Vagina (tissue), 2 donors: ENCODE data around the gene FFAR1. TPM values are rescaled to one million over a fixed set of nuclear protein-coding genes. Genes with fewer than 3 reads are reported as not detected.
"Not testable (repeated sequence)": the region's sequence is repeated elsewhere in the genome, so short reads cannot be mapped to it uniquely, and the experiment has no call there.

ENCODE experiments used
- DNase-seq, 2 donors: peaks; one replicate each; pipeline ENCODE4 v3.0.0-alpha.2; 2017; ENCODE audit errors: extremely low spot score in 2 of 2
- H3K27ac ChIP-seq: fragments of 200-600 bp; sonication (generic); one replicate; pipeline ENCODE4 v1.5.1; 2019
- H3K27me3 ChIP-seq: fragments of 200-600 bp; sonication (generic); one replicate; pipeline ENCODE4 v1.5.1; 2019
- H3K36me3 ChIP-seq, 2 donors: fragments of 200-600 bp; sonication (generic); one replicate each; pipeline ENCODE4 v1.5.1; 2017 to 2019
- H3K4me1 ChIP-seq: fragments of 200-600 bp; sonication (generic); one replicate; pipeline ENCODE4 v1.5.1; 2019
- H3K4me3 ChIP-seq, 2 donors: fragments of 200-600 bp; sonication (generic); 1 replicate in 1 of 2; 2 replicates in 1 of 2; pipeline ENCODE4 v1.5.1; 2016 to 2019
- H3K9me3 ChIP-seq: fragments of 200-600 bp; sonication (generic); one replicate; pipeline ENCODE4 v1.5.1; 2019
- POLR2A ChIP-seq, 2 donors: fragments of 450-650 bp; IDR thresholded peaks; one replicate each; pipeline ENCODE4 v1.6.1; 2017; ENCODE audit warnings: antibody characterized with exemption in 2 of 2, mild to moderate bottlenecking in 2 of 2, moderate library complexity in 2 of 2
- POLR2AphosphoS5 ChIP-seq, 2 donors: sonication (generic); formaldehyde crosslinking; IDR thresholded peaks; one replicate each; pipeline ENCODE4 v1.9.0; 2017; ENCODE audit warnings: antibody characterized with exemption in 2 of 2, mild to moderate bottlenecking in 2 of 2, low read depth in 1 of 2; ENCODE audit not compliant: insufficient read depth in 1 of 2
- intact Hi-C: fragments of 100-400 bp; cut with DNase I; formaldehyde crosslinking; loops from one replicate; pipeline ENCODE4 v1.15.1; 2023
- total RNA-seq: library from RNA; depleted of rRNA; stranded (reverse); fragments of >200 nt; gene quantifications from one replicate; pipeline ENCODE4 v1.2.3, GENCODE V29; 2016
- TF ChIP-seq, protein P1 (sequence below), 3 experiments: fragments of 450-650 bp in 2 of 3; fragments of 200-600 bp in 1 of 3; sonication (generic) in 1 of 3; IDR thresholded peaks; one replicate each; pipeline ENCODE4 v1.5.1; 2017 to 2019; ENCODE audit warnings: antibody characterized with exemption in 3 of 3, mild to moderate bottlenecking in 2 of 3, moderate library complexity in 2 of 3

FFAR1 gene
- total RNA-seq, 1 donor from 2014 or later, result not detected

DNA sequence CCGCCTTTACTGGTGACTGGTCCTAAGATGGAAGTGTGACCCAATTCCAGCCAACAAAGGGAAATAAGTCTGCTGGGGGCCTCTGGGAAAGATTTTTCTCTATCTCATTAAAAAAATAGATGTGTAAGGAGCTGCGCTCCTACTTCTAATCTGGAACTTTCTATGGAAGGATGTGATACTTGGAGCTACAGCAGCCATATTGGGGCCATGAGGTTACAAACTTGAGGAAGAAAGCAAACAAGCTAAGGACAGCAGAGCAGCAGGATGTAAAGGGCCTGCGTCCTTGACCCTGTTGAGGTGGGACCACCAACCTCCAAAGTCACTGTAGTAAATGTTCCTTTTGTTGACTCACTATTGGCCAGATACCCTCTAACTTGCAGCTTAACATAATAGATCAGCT is 30.7 kb downstream of the FFAR1 start:
- no peaks in the 10 kb centered on the region for H3K27me3 ChIP-seq
- no peaks in the 10 kb centered on the region for H3K9me3 ChIP-seq
- no peak overlapping the region for H3K4me3 ChIP-seq
- intact Hi-C loops, result no loop called here
- TF ChIP-seq POLR2AphosphoS5 (IDR thresholded peaks at IDR 0.05; ENCODE audit: insufficient read depth in 1 of 2, low read depth in 1 of 2) (no peak), POLR2A (IDR thresholded peaks at IDR 0.05) (no peak)
- TF ChIP-seq, protein P1, sequence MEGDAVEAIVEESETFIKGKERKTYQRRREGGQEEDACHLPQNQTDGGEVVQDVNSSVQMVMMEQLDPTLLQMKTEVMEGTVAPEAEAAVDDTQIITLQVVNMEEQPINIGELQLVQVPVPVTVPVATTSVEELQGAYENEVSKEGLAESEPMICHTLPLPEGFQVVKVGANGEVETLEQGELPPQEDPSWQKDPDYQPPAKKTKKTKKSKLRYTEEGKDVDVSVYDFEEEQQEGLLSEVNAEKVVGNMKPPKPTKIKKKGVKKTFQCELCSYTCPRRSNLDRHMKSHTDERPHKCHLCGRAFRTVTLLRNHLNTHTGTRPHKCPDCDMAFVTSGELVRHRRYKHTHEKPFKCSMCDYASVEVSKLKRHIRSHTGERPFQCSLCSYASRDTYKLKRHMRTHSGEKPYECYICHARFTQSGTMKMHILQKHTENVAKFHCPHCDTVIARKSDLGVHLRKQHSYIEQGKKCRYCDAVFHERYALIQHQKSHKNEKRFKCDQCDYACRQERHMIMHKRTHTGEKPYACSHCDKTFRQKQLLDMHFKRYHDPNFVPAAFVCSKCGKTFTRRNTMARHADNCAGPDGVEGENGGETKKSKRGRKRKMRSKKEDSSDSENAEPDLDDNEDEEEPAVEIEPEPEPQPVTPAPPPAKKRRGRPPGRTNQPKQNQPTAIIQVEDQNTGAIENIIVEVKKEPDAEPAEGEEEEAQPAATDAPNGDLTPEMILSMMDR (IDR thresholded peaks at IDR 0.05), result no peak
- H3K36me3 ChIP-seq, result no peaks in the 10 kb centered on the region
- no peaks in the 10 kb centered on the region for H3K4me1 ChIP-seq
- DNase-seq, result peak in 1 of 2 donors; percentile 4
- no peak overlapping the region for H3K27ac ChIP-seq

DNA sequence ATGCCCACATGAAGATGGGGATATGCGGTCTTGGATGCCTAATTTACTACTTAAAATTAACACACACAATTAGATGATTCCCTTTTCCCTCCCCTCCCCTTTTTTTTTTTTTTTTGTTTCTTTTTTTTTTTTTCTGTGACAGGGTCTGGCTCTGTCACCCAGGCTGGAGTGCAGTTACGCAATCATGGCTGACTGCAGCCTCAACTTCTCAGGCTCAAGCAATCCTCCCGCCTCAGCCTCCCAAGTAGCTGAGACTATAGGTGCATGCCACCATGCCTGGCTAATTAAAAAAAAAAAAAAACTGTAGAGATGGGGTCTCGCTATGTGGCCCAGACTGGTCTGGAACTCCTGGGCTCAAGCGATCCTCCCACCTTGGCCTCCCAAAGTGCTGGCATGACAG is 31.8 kb downstream of the FFAR1 start:
- H3K4me1 ChIP-seq, H3K36me3 ChIP-seq, H3K4me3 ChIP-seq, H3K9me3 ChIP-seq, H3K27ac ChIP-seq, intact Hi-C loops, H3K27me3 ChIP-seq: not testable (repeated sequence)
- DNase-seq, result peak in 1 of 2 donors; percentile 16

DNA sequence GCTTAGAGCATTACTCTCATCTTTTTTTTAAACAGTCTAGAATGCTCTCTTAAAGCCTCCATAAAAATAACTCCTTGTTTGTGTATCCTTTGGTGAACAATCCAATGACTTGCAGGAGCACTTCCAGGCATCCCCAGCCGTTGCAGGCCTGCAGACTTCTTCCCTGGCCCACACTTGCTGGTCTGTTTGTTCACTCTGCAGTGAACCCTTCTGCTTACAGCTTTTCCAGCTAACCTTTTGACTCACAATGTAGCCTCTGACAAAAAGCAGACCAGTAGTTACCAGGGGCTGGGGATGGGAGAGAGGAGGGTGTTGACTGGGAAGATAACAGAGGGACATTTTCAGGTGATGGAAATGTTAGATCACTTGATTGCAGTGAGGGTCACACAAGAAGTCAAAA is 32.3 kb downstream of the FFAR1 start:
- Histone ChIP-seq H3K4me3 (no peak overlapping the region), H3K9me3 (no peaks in the 10 kb centered on the region), H3K36me3 (no peaks in the 10 kb centered on the region), H3K27me3 (no peaks in the 10 kb centered on the region), H3K27ac (no peak overlapping the region), H3K4me1 (no peaks in the 10 kb centered on the region)
- TF ChIP-seq, protein P1 (IDR thresholded peaks at IDR 0.05), result no peak
- TF ChIP-seq POLR2AphosphoS5 (IDR thresholded peaks at IDR 0.05; ENCODE audit: insufficient read depth in 1 of 2, low read depth in 1 of 2), result no peak
- no peak for TF ChIP-seq POLR2A (IDR thresholded peaks at IDR 0.05)
- peak in 1 of 2 donors; percentile 28 for DNase-seq
- intact Hi-C loops, result no loop called here

DNA sequence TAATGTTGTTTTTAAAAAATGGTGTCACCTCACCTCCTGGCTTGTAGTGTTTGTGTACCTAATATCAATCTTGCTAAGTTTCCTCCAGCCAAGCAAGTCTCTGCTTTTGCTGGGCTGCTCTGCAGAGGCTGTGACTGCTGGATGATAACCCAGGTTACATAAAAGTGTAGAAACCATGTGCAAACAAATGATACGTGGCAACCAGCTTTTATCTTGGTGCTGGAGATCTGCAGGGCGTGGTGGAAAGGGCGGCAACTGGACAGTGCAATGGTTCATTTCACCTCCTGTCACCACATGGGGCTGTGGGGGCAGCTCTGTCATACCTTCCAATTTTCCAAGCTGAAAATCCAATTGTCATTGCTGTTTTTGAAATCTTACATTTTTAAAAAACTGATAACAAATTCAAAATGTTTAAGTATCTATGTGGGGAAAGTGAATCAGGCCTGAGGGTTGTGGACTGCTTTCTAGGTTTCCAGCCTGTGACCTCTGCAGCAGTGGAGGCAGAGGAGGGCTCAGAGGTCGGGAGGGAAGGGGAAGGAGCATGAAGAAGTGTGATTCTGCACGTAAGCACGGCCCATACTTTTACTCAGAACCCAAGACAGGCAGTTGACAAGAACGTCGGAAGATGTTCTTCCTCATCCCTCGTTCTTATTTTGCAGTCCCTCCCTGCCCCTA is 32.9 kb downstream of the FFAR1 start:
- Histone ChIP-seq H3K36me3 (no peaks in the 10 kb centered on the region), H3K4me3 (no peak overlapping the region), H3K9me3 (no peaks in the 10 kb centered on the region), H3K27me3 (no peaks in the 10 kb centered on the region), H3K27ac (no peak overlapping the region), H3K4me1 (no peaks in the 10 kb centered on the region)
- peak in 1 of 2 donors; percentile 55 for DNase-seq
- TF ChIP-seq, protein P1 (IDR thresholded peaks at IDR 0.05), result no peak
- TF ChIP-seq POLR2AphosphoS5 (IDR thresholded peaks at IDR 0.05; ENCODE audit: insufficient read depth in 1 of 2, low read depth in 1 of 2) (no peak), POLR2A (IDR thresholded peaks at IDR 0.05) (no peak)
- intact Hi-C loops, result no loop called here

DNA sequence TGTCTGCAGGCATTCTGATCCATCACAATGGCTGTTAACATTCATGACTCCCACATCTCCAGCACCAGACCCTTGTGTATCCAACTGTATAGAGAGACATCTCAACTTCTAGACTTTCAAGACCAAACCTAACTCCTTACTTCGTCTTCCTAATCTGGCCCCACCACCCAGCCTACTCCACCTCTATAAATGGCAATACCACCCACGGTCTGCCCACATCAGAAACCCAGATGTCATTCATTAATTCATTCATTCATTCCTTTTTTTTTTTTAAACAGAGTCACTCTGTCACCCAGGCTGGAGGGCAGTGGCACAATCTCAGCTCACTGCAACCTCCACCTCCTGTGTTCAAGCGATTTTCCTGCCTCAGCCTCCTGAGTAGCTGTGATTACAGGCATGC is 33.6 kb downstream of the FFAR1 start:
- DNase-seq, result no peak
- no peak overlapping the region for H3K27ac ChIP-seq
- no peaks in the 10 kb centered on the region for H3K9me3 ChIP-seq
- intact Hi-C loops, result no loop called here
- H3K27me3 ChIP-seq, result no peaks in the 10 kb centered on the region
- H3K4me3 ChIP-seq, result no peak overlapping the region
- no peaks in the 10 kb centered on the region for H3K36me3 ChIP-seq
- TF ChIP-seq POLR2AphosphoS5 (IDR thresholded peaks at IDR 0.05; ENCODE audit: insufficient read depth in 1 of 2, low read depth in 1 of 2) (no peak), POLR2A (IDR thresholded peaks at IDR 0.05) (no peak)
- TF ChIP-seq, protein P1 (IDR thresholded peaks at IDR 0.05), result no peak
- no peaks in the 10 kb centered on the region for H3K4me1 ChIP-seq
